OCI-LY7 (cell line): ENCODE results near the gene PCCA.

Source experiments
- CTCF ChIP-seq: fragments of 200-600 bp; sonication (generic); conservative IDR thresholded peaks from 2 replicates; pipeline ENCODE4 v1.5.1; 2014; ENCODE audit warnings: mild to moderate bottlenecking, antibody characterized with exemption, low read length, moderate library complexity, mixed read lengths
- EZH2phosphoT487 ChIP-seq: fragments of 200-600 bp; sonication (generic); IDR thresholded peaks from 2 replicates; pipeline ENCODE4 v1.6.1; 2018; ENCODE audit warnings: low read depth, borderline replicate concordance, mild to moderate bottlenecking, mixed run types, antibody characterized with exemption, low read length, moderate library complexity, mixed read lengths

DNA sequence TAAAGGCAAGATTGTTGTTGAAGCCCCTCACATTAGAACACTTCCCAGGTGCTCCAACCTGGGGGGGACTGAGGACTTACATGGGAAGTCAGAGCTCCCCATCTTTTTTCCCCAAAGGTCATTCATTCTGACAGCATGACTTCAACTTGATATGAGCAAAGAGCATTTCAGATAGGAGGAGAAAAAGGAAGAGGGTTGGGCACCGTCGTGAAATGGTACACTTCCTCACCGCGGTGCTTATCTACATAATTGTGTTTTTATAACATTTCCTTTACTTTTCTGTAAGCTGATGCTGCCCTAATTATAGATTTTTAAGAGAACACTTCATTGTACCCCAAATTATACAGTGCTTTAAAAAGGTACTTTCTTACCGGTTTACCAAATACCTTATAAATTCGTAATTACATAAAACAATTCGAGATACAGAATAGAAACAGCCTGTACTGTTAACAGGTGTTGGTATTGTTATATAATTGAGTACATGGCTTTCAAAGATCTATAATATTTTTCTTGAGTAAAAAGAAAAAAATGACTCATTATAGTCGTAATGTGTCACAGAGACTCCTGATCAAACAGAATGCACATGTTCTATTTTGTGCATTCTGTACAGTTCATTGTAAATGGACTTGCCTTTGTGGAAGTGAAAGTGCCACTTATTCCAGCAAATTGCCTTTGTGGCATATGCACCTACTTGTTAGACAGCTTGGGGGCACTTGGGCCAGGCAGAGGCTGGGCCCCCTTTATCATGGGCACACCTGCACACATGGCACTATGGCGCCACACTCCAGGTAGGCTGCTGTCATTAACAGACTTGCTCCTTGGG, 417.9 kb downstream of the PCCA start:
- no peak for TF ChIP-seq CTCF
- no peak for TF ChIP-seq EZH2phosphoT487
